HG03575 (cell line): ENCODE measurements around the gene CYP1A2.

Source experiments
- ATAC-seq: cut with Tn5 transposase; IDR thresholded peaks from one replicate; pipeline ENCODE4 v1.9.1; 2021; ENCODE audit not compliant: unreplicated experiment, insufficient number of reproducible peaks, low FRiP score; ENCODE audit errors: extremely low read depth

The CYP1A2 gene

GRCh38 chr15:74799255-74799855 is 50.7 kb downstream of the CYP1A2 start:
- ATAC-seq = no peak

- no peak for ATAC-seq
These were observed 51.4 kb downstream of the CYP1A2 start for GRCh38 chr15:74799856-74800558.

- ATAC-seq = no peak
These were observed 52.0 kb downstream of the CYP1A2 start for GRCh38 chr15:74800559-74801094.

GRCh38 chr15:74801311-74801997 is 52.8 kb downstream of the CYP1A2 start:
- ATAC-seq = no peak

- ATAC-seq = no peak
These were observed 53.6 kb downstream of the CYP1A2 start for GRCh38 chr15:74802290-74802689.

- no peak for ATAC-seq
These were observed 54.3 kb downstream of the CYP1A2 start for GRCh38 chr15:74802862-74803447.

GRCh38 chr15:74804935-74805334 is 56.3 kb downstream of the CYP1A2 start:
- ATAC-seq = no peak
